Renal cortex interstitium (tissue), 11 donors: ENCODE data around the gene ADAM19. TPM values are rescaled to one million over a fixed set of nuclear protein-coding genes. Genes with fewer than 3 reads are reported as not detected.

Experiments used
- DNase-seq, 11 donors: peaks; one replicate each; pipeline ENCODE4 v3.0.0-alpha.2; 2013; ENCODE audit warnings: low read depth in 9 of 11, low spot score in 4 of 11; ENCODE audit errors: extremely low read depth in 1 of 11
- polyA plus RNA-seq, 3 donors: library from polyadenylated mRNA; unstranded; fragments of 120-200 nt; gene quantifications; one replicate each; pipeline ENCODE4 v1.2.1, GENCODE V29; 2013; ENCODE audit not compliant: insufficient read length in 3 of 3

Gene ADAM19
- polyA plus RNA-seq, 3 donors: 8.4 to 11.6 (median 8.7) TPM

DNA sequence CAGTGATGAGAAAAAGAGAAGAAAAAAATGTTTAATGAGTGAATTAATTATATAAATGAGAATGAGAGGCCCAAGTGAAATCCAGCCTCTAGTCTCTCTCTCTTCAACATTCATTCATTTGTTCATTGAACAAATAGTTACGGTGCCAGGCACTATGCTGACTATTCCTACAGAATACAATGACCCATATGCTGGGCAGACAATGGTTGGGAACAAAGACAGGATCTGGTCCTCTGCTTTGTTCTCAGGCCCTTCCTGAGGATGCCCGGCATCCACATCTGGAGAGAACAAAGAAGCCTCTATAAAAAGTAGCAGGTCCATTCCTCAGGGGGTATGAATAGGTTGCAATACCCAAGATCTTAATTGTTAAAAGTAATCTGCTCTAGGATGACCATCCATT lies 6.9 kb downstream of the ADAM19 start:
- DNase-seq: no peak

DNA sequence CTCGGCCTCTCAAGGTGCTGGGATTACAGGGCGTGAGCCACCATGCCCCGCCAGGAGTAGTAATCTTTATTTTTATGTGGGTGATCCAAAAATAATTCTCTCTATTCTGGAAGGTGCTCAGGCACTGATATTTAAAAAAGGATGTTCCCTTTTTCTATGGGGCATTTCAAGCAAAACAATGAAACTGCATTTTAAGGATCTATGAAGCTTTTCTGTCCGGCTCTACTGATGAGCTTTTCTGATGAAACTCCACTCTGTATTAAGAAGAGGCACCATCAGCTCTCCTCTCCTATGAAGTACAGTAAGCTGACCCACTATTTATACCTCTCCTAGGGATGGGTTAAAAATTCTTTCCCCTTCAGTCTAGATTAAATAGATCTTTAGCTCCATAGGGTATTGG lies 7.4 kb downstream of the ADAM19 start:
- DNase-seq: no peak

DNA sequence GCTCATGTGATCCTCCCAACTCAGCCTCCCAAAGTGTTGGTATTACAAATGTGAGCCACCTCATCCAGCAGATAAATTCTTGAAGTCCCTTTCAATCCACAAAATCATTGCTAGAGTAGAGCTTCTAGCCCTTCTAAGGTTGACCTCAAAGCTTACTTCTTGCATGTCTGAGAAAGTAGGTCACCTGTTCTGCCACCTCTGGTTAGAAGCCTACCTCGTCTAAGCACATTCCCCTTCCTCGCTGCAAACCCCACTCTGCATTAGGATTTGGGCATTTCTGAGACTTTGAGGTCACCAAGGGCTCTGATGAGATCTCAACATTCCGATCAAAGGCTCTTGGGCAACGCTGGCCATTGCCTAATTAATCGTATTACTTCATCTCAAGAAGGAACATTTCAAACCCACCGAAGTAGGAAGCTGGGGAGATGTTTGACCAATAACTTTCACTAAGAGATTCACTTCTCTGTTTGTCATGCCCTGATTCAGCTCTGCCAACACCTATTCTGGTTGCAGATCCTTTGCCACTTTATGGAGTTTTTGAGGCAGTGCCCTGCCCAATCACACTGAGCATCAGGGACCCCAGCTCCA lies 8.6 kb downstream of the ADAM19 start:
- DNase-seq: no peak

DNA sequence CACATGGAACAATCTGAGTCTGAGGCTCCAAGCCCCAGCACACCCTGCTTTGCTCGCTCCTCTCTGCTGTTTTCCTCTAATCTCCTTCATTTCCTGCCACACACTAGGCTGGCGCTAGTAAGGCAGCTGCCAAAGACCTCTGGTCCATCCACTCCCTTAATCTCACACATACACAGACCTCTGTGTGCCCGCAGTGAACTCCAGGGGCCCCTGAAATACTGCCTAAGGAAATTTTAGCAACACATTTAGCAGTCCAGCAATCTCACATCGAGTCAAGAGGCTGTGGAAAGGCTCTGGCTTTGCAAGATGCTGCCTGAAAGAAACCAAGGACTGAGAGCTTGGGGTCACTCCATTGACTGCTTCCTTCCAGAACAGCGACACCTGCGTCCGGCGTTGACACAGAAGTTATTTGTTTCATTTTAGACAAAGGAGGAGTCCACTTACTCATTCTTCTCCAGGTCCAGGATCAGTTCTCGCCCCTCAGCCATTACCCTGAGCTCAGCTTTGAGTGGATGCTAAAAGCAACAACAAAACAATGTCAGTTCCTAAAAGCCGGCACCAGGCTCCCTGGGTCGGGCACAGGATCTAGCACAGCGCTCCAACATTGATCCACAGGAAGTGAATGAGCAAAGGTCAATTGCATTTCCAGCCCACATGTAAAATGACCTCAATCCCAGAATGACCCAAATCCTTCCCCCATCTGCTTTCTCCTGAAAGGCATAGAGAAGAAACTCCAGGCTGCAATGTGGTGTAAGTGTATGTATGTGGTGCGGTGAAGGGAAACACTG lies 11.5 kb downstream of the ADAM19 start:
- no peak for DNase-seq

DNA sequence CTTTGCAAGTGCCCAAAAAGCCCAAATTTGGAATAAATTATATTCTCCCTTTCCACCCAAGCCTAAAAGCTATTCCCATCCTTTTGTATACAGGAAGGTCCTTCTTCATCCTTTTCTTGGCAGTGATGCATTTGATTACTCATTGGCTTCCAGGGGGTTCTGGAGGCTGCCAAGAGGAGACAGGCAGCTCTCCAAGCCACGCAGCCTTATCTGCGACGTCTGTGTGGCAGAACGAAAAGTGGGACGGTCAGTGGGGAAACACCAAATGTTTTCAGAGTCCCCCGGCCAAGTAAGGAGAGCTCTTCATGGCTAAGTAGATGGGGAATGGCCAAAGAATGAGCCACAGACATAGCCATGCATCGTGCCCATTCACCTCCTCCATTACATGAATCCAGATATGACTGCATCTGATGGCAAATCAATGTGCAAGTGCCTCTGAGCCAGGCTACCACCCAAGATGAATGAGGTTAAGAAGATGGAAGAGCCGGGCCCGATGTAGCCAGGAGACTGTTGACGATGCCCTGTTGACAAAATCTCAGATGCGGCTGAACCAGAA lies 12.1 kb downstream of the ADAM19 start:
- DNase-seq: no peak

DNA sequence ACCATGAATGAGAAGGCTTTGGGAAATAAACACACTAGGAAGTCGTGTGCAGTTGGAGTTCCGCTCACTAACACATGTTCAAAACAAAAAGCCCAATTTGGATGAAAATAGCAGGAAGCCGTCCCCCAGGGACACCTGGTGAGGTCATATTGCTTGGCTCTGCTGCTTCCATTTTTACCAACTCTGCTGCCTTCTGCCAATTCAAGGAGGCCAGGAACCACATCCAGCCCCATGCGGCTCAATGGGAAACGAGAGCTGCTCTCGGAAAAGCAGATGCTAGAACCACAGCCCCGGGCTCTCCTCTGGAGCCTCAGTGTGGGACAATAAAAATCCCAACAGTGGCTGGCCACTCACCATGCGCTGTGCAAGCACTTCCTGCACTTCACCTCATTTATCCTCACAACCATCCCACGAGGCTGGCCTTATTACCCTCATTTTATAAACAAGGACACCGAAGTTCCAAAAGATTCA lies 13.4 kb downstream of the ADAM19 start:
- no peak for DNase-seq

DNA sequence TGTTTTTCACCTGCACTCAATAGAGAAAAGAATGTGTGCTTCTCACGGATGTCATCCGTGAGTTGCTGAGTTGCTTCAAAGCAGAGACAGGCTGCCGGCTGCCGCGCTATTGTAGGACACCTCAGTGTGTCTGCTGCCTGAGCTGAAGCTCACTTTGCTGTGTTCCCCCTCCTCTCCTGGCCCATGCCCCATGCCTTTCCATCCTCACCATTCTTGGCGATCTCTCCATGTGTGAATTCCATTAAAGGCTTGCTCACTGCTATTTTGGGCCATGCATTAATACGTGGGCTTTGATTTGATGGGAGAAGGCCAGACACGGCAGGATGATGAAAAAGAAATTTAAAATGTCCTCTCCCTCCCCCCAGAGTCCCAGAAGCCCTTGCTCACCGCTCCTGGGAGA lies 14.5 kb downstream of the ADAM19 start:
- DNase-seq: no peak

DNA sequence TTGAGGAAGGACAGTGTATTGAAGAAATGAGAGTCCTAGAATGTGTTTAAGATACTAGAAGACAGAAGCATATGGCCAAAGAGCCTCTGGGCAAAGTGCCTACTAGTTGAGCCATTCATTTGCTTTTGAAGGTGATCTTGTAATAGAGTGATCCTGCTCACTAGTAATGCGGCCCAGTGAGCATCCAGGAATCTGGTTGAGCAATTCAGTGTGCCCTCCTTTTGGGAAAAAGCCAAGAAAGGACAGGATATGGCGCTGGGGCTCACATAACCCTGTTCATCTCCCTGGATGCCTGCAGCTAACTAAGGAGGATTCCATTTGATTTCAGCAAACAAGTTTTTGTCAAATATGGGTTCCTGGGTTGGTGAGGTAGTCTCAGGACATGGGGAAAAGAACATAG lies 16.3 kb downstream of the ADAM19 start:
- DNase-seq: no peak

DNA sequence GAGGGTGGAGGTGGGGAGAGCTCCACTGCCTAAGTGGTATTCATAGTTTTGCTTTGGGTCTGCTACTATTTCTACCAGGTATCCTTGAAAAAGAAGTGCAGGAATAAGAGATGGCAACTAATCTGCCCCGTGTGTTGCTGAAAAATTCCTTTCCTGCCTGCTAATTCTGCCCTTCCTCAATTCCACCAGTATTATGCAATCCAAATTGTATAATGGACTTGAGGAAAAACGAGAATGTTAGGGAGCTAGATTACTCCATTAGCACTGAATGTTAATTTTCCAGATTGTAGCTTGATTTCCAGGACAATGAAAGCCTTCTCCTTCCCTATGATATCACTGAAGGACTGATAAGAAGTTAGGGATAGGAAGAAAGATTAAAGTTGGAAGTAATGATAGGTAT lies 16.9 kb downstream of the ADAM19 start:
- DNase-seq: no peak

DNA sequence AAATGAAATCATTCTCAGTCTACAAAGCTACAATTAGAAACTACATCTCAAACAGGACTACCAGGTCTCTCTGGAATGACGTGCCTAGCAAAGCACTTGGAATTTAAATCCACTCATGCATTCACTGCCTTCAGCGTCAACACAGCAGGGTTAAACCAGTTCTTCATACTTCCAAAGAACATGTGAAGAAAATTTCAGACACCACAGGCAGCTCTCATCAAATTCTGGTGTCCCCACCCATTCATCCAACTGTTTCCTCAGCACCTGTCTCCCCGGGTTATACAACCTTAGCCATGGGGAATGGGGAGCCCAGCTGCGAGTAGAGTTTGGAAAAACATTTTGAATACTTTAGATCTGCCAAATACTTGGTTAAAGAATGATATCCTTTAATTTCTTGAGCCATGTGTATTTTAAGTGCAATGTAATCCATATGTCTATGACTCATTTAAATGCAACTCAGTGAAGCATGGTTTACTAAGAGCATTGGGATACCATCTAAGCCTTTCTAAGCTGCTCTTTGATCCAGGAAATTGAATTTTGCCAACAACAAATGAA lies 17.5 kb downstream of the ADAM19 start:
- peak in 1 of 11 donors; percentile 49 for DNase-seq

DNA sequence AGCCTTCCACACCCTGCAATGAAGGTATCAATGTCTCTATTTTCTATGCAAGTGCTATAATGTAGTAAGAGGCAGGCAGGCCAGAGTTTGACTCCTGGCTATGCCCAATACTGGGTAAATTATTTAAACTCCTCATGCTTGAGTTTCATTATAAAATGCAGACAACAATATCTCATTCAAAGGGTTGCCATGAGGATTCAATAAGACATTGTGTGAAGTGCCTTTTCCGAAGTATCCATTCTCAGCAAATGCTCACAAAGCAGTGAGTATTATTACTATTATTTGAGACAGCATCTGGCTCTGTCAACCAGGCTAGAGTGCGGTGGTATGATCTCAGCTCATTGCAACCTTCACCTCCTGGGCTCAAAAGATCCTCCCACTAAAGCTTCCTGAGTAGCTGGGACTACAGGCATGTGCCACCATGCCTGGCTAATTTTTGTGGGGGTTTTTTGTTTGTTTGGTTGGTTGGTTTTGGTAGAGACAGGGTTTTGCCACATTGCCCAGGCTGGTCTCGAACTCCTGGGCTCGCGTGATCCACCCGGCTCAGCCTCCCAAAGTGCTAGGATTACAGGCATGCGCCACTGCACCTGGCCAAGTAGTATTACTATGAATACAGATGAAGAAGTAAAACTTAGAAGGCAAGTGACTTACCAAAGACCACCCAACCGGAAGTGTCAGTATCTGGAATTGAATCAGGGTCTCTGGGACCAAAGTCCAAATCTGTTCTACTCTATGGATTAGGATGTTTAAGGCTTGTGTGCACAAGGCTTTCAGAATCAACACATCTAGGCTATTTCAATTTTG lies 18.8 kb downstream of the ADAM19 start:
- DNase-seq: no peak

DNA sequence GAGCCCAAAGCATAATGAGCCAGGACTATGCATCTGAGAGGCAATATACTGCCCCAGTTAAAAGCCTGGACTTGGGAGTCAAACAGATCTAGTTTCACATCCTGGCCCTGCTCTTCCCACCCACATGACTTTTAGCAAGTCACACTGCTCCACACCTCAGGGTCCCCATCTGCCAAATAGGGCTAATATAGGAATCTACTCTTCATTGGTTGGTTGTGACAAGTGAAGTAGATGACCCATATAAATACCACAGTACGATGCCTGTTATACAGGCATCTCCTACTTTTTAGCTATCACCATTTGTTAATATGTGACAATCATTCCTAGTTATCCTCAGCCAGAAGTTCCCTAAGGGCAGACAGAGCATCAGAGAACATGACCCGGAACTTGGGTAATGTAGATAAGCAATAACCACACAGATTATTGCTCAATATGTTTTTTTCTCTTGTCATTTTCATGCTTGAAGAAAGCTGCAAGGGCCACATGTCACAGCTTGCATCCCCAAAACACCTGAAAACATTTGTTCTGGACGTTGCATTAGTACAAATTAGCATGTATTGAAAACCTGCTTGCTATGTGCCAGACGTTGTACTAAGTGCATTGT lies 20.4 kb downstream of the ADAM19 start:
- no peak for DNase-seq

DNA sequence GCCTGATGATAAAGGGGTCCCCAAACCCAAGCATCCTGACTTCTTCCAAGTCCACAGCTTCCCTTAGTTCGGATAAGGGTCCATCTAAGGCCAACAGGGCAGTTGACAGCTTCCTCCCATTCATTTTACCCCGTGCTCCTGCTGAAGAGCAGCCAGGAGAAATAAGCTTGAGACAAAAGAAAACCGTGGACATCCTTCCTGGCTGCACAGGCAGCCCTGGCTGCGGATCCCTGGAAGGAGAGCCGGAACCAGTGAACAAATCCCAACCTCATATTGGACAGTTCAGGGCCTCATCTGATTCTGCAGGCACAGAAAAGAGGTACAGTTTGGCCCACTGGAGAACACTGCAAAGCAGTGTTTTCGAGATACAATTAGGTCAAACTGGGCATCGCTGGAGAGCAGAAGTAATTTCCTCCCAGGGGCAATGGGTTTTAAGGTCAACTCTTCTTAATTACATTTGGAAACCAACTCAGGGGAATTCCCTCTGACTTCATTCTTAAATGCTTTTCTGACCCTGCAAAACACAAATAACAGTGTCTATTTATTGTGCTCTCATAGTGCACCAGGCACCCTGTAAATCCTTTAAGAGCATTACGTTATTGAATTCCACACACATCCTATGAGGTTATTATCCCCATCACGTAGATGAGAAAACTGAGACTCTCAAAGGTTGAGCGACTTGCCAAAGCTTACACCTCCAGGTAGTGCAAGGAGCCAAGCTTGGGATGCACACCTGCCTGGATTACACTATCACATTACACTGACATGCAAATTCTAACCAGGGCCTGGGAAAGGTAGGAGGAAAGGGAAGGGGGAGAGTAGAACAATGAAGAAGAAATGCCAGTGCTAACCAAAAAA lies 21.2 kb downstream of the ADAM19 start:
- DNase-seq: no peak

DNA sequence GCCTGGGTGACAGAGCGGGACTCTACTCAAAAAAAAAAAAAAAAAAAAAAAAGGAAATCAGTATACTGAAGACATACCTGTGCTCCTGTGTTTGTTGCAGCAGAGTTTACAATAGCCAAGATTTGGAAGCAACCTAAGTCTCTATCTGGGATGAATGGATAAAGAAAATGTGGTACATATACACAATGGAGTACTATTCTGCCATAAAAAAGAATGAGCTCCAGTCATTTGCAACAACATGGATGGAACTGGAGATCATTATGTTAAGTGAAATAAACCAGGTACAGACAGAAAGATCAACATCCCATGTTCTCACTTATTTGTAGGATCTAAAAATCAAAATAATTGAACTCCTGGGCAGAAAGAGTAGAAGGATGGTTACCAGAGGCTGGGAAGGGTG lies 22.9 kb downstream of the ADAM19 start:
- DNase-seq: no peak

DNA sequence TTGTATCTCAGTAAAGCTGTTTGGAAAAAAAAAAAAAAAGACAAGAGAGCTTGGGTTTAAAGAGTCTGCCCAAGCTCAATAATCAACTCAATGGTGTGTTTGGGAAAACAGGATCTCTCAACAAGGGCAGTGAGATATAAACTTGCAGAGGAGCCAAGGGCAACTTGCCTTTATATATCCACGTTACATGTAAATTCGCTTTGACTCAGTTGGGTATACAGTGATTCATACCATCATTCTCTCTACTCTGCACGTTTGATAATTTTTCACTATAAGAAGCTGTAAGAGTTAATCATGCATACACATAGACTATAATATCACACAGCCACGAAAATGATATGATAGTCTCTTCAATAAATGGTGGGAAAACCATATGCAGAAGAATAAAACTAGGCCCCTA lies 24.9 kb downstream of the ADAM19 start:
- no peak for DNase-seq

DNA sequence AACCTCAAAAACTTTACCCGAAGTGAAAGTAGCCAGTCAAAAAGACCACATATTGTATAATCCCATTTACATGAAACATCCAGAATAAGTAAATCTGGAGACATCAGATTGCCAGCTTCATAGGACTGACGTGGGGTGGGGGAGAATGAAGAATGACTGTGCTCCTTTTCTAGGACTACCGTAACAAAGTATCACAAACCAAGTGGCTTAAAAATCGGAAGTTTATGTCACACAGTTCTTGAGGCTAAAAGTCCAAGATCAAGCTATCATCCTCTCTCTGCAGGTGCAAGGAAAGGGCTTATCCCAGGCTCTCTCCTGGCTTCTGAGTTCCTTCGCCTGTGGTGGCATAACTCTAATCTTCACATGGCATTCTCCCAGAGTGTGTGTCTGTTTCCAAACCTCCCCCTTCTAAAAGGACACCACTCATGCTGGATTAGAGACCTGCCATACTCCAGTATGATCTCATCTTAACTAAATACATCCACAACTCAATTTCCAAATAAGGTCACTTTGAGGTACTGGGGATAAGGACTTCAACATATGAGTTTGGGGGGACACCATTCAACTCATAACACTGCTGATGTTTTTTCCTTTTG lies 25.5 kb downstream of the ADAM19 start:
- DNase-seq: no peak

DNA sequence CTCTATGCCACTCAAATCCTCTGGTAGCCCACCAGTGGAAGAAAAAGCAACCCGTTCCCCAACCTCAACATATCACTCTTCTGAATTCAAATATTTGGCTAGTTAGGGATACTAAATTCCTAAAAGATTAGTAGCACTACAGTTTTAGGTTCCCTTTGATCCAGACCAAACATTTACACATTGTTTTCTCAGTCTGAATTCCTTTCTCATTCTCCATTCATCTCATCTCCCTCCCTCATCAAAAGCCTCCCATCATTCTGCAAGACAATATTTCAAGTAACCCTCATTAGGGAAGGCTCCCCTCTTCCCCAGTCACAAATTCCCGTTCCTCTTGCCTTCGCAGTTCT lies 26.3 kb downstream of the ADAM19 start:
- DNase-seq: no peak
